ENCODE results near the gene MISP3.

Gene MISP3

DNA sequence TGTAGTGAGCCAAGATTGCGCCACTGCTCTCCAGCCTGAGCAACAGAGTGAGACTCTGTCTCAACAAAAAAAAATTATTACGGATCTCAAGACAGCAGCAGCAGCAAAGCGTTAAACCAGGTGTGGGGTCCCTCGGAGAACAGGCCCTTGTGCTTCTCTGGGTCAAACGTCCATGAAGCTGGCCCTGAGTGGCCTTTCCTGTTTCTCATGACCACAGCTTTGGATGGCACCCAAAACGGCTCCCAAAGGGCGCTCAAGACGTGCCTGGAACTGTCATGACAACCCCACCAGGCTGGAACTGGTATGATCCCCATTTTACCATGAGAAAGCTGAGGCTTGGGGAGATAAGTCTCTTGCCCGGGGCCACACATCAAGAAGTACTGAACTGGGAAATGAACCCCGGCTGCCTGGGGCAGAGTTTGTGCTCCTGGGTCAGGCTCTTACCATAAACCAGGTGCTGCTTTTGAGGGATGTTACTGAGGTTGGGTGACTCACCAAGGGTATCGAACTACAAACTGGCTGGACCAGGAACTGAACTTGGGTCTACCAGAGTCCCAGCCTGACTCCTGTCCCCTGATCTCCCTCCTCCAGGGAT, 29.6 kb downstream of the MISP3 start:
- Histone ChIP-seq H3K79me2 (ENCODE audit: insufficient read depth, low read depth) (no peaks in the 10 kb centered on the region), H3K27me3 (ENCODE audit: insufficient read depth, low read depth) (no peaks in the 10 kb centered on the region), H2AFZ (ENCODE audit: low read depth) (peak overlapping the region; percentile 21), H3K27ac (peak overlapping the region; percentile 53), H3K4me1 (ENCODE audit: low read depth, poor library complexity, severe bottlenecking) (peaks cover 57% of the 10 kb centered on the region), H3K36me3 (ENCODE audit: insufficient read depth) (no peaks in the 10 kb centered on the region), H3K9ac (peak overlapping the region; percentile 4; the same call in 1 of the 2 replicates), H3K4me3 (IDR thresholded peaks at IDR 0.05; ENCODE audit: insufficient read depth, low read depth, low read length) (no peak overlapping the region), H3K4me2 (peak overlapping the region; percentile 40), H4K20me1 (ENCODE audit: insufficient read depth) (no peaks in the 10 kb centered on the region)
- TF ChIP-seq, protein P1, sequence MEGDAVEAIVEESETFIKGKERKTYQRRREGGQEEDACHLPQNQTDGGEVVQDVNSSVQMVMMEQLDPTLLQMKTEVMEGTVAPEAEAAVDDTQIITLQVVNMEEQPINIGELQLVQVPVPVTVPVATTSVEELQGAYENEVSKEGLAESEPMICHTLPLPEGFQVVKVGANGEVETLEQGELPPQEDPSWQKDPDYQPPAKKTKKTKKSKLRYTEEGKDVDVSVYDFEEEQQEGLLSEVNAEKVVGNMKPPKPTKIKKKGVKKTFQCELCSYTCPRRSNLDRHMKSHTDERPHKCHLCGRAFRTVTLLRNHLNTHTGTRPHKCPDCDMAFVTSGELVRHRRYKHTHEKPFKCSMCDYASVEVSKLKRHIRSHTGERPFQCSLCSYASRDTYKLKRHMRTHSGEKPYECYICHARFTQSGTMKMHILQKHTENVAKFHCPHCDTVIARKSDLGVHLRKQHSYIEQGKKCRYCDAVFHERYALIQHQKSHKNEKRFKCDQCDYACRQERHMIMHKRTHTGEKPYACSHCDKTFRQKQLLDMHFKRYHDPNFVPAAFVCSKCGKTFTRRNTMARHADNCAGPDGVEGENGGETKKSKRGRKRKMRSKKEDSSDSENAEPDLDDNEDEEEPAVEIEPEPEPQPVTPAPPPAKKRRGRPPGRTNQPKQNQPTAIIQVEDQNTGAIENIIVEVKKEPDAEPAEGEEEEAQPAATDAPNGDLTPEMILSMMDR (conservative IDR thresholded peaks at IDR 0.05; ENCODE audit: low read depth, low read length): no peak

- Histone ChIP-seq H4K20me1 (ENCODE audit: insufficient read depth) (no peaks in the 10 kb centered on the region), H3K27ac (peak overlapping the region; percentile 53), H3K9ac (peak overlapping the region; percentile 29; the same call in 1 of the 2 replicates), H3K4me2 (peak overlapping the region; percentile 40), H2AFZ (ENCODE audit: low read depth) (peak overlapping the region; percentile 21; the same call in 1 of the 2 replicates), H3K4me3 (IDR thresholded peaks at IDR 0.05; ENCODE audit: insufficient read depth, low read depth, low read length) (no peak overlapping the region), H3K79me2 (ENCODE audit: insufficient read depth, low read depth) (no peaks in the 10 kb centered on the region), H3K27me3 (ENCODE audit: insufficient read depth, low read depth) (no peaks in the 10 kb centered on the region), H3K4me1 (ENCODE audit: low read depth, poor library complexity, severe bottlenecking) (peaks cover 57% of the 10 kb centered on the region), H3K36me3 (ENCODE audit: insufficient read depth) (no peaks in the 10 kb centered on the region)
- TF ChIP-seq, protein P1 (conservative IDR thresholded peaks at IDR 0.05; ENCODE audit: low read depth, low read length): no peak
Measured at GRCh38 chr19:14102756-14103155, 30.2 kb downstream of the MISP3 start.

GRCh38 chr19:14103310-14103709, 30.7 kb downstream of the MISP3 start:
- no peaks in the 10 kb centered on the region for H3K79me2 ChIP-seq (ENCODE audit: insufficient read depth, low read depth)
- peak overlapping the region; percentile 29; the same call in 1 of the 2 replicates for H3K9ac ChIP-seq
- H3K27ac ChIP-seq: peak overlapping the region; percentile 53
- H4K20me1 ChIP-seq (ENCODE audit: insufficient read depth): no peaks in the 10 kb centered on the region
- peaks cover 57% of the 10 kb centered on the region for H3K4me1 ChIP-seq (ENCODE audit: low read depth, poor library complexity, severe bottlenecking)
- no peak overlapping the region for H3K4me3 ChIP-seq (IDR thresholded peaks at IDR 0.05; ENCODE audit: insufficient read depth, low read depth, low read length)
- H3K36me3 ChIP-seq (ENCODE audit: insufficient read depth): no peaks in the 10 kb centered on the region
- no peaks in the 10 kb centered on the region for H3K27me3 ChIP-seq (ENCODE audit: insufficient read depth, low read depth)
- TF ChIP-seq, protein P1 (conservative IDR thresholded peaks at IDR 0.05; ENCODE audit: low read depth, low read length): no peak
- peak overlapping the region; percentile 21; the same call in 1 of the 2 replicates for H2AFZ ChIP-seq (ENCODE audit: low read depth)
- peak overlapping the region; percentile 40 for H3K4me2 ChIP-seq

- TF ChIP-seq, protein P1 (conservative IDR thresholded peaks at IDR 0.05; ENCODE audit: low read depth, low read length): no peak
- H3K4me1 ChIP-seq (ENCODE audit: low read depth, poor library complexity, severe bottlenecking): peaks cover 53% of the 10 kb centered on the region
- no peak overlapping the region for H2AFZ ChIP-seq (ENCODE audit: low read depth)
- H3K27ac ChIP-seq: no peak overlapping the region
- no peak overlapping the region for H3K4me3 ChIP-seq (IDR thresholded peaks at IDR 0.05; ENCODE audit: insufficient read depth, low read depth, low read length)
- H3K36me3 ChIP-seq (ENCODE audit: insufficient read depth): no peaks in the 10 kb centered on the region
- no peak overlapping the region for H3K9ac ChIP-seq
- no peaks in the 10 kb centered on the region for H3K79me2 ChIP-seq (ENCODE audit: insufficient read depth, low read depth)
- H4K20me1 ChIP-seq (ENCODE audit: insufficient read depth): no peaks in the 10 kb centered on the region
- no peak overlapping the region for H3K4me2 ChIP-seq
- H3K27me3 ChIP-seq (ENCODE audit: insufficient read depth, low read depth): no peaks in the 10 kb centered on the region
Measured at GRCh38 chr19:14105680-14106079, 33.1 kb downstream of the MISP3 start.

Measured in KMS-11 (cell line).